CD4-positive, alpha-beta T cell treated with Interleukin-15 for 4 hours (primary cell): Measurements from ENCODE around the gene LIPI.
"Not testable (repeated sequence)": the region's sequence is repeated elsewhere in the genome, so short reads cannot be mapped to it uniquely, and the experiment has no call there.

Source experiments
- DNase-seq: peaks from one replicate; pipeline ENCODE4 v3.0.0-alpha.2; 2020; ENCODE audit warnings: low spot score

The LIPI gene

GRCh38 chr21:14210738-14211137 is at the start of gene LIPI:
TSS of gene LIPI (minus strand) at chr21:14210955. CDS start at chr21:14210845, 110 bp downstream.
- DNase-seq = no peak

- DNase-seq = no peak
Measured at GRCh38 chr21:14260174-14260764, 49.5 kb upstream of the LIPI start.

DNA sequence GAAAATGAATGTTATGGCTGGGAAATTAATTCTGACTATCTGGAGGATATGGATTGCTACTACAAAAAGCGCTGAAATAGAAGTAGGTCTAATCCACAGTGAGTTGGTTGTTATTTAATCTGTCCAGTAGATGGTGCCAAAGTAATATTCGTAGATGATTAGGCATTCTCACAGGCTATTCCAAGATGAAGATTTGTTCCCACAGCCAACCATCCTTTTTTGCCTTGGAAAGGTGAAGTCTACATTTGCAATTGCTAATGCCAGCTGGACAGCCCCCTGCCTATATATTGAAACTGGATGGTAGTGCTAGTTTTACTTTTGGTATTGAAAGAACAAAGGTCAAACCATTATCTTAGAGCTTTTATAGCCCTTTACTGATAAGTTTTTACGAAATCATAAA is 49.0 kb upstream of the LIPI start:
- DNase-seq = peak; percentile 11

GRCh38 chr21:14251336-14251735 is 40.6 kb upstream of the LIPI start:
- DNase-seq = no peak

DNA sequence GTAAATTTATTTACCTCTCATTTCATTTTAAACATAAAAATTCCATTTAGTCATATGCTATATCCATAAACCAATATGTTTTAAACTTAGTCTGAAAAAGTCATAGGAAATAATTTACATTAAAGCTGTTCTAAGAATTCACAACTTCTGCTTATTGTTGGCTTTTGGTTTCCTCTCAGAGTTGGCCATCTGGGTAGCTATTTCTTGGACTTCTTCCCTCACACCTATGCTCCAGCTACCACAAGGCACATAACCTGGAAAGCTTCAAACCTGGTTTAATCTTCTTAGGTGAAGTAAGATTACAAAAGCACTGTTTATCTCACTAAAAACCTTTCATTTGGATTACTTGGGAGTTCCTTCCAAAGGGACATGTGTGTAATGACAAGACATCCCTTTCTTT is 35.0 kb upstream of the LIPI start:
- DNase-seq = no peak

DNA sequence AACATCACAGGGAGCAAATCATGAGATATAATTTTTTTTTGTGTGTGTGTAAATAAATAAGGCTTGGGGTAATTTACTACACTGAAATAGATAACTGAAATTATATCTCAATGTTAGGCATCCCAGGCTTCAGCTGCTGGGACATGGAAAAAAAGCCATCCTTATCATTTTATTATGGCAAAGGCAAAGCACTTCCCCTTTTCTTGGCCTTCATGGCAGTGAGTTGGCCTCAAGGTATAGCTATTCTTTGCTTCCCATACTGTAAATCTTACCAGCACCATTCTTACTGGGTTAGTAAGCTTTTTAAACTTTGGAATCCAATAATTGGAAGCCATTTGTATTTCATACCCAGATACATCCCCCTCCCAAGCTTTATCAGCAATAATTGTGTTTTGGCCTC is 34.2 kb upstream of the LIPI start:
- no peak for DNase-seq

DNA sequence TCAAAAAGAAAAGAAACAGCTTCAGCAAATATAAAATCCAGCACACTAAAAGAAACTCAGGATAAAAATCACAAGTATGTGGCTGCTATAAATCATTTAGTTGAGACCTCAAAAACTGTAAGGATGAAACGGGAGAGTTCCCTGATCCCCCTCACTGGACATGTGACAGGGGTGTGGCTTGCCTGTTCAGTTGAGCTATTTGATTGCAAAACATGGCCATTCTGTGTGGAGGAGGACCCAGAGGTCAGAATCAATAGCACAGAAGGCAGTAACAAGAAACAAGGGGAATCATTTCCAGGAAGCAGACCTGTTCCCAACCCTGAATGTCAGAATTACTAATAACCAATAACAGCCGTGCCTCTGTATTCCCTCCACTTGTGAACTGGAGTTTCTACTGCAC is 33.1 kb upstream of the LIPI start:
- no peak for DNase-seq

- DNase-seq = no peak
Measured at GRCh38 chr21:14243461-14243860, 32.7 kb upstream of the LIPI start.

GRCh38 chr21:14241297-14241696 is 30.5 kb upstream of the LIPI start:
- no peak for DNase-seq

GRCh38 chr21:14239281-14239680 is 28.5 kb upstream of the LIPI start:
- no peak for DNase-seq

GRCh38 chr21:14236180-14236579 is 25.4 kb upstream of the LIPI start:
- DNase-seq = no peak

DNA sequence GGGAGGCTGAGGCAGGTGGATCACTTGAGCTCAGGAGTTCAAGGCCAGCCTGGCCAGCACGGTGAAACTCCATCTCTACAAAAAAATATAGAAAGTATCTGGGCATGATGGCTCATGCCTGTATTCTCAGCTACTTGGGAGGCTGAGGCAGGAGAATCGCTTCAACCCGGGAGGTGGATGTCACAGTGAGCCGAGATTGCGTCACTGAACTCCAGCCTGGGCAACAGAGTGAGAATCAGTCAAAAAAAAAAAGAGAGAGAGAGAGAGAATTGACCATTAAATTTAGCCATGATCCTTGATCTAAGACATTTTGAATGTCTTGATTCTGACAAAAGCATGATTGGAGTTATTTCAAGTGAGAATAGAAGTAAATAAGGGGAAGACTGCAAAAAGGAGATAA is 24.3 kb upstream of the LIPI start:
- DNase-seq = no peak

DNA sequence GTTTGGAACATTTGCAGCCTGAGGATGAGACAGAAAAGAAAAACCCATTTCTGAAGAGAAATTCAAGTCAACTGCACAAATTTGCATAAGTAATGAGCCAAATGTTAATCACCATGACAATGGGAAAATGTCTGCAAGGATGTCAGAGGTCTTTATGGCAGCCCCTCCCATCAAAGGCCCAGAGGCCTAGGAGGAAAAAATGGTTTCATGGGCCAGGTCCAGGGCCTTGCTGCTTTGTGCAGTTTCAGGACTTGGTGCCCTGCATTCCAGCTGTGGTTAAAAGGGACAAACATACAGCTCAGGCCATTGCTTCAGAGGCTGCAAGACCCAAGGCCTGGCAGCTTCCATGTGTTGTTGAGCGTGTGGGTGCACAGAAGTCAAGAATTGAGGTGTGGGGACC is 18.6 kb upstream of the LIPI start:
- no peak for DNase-seq

GRCh38 chr21:14223365-14223764 is 12.6 kb upstream of the LIPI start:
- DNase-seq = no peak

DNA sequence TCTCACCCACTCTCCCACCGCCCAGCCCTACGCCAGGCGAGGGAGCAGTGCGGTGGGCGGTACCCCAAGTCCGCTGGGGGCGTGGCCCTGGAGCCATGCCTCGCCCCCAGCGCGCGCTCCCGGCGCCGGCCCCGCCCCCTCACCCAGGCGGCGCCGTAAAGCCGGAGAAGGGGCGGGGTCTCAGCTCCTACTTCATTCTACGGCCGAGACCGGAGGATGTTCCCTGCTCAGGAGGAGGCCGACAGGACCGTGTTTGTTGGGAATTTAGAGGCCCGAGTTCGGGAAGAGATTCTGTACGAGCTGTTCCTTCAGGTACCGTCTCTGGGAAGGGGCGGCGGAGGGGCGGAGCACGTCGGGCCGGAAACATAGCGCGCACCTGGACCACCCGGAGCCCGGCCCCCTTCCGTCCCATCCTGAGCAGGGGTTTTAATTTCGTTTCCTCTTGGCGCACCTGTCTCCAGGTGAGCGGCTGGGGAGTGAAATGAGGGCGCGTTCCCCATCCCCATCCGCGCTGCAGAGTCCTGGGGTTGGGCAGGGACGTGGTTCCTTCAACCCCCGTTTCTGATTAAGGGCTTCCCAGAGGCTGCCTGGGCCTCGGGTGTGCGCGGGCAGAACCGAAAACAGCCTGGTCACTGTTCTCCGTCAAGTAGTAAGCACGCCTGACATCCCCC is 5.4 kb upstream of the LIPI start, which contains the start of gene RBM11:
RBM11 (plus strand) TSS at position 187 of the 671 bp plus-strand sequence; CDS start at position 217, 30 bp downstream.
- peak; percentile 68 for DNase-seq

DNA sequence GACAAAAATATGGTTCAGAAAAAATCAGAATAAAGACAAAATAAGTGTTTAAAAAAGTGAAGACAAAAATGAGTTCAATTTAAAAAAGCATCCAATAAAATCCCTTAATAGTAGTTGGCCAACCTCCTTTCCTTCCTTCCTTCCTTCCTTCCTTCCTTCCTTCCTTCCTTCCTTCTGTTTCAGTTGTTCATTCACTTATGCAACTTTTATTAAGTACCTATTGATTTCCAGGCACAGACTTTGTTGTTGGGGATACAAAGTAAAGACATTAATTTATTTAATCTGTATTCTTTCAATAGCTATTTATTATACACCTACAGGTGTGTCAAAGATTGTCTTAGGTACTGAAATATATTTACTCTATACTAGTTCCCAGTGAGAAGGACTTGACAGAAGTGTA is 2.4 kb upstream of the LIPI start:
- DNase-seq = no peak

GRCh38 chr21:14206222-14206621 is 4.5 kb downstream of the LIPI start:
- DNase-seq = no peak

DNA sequence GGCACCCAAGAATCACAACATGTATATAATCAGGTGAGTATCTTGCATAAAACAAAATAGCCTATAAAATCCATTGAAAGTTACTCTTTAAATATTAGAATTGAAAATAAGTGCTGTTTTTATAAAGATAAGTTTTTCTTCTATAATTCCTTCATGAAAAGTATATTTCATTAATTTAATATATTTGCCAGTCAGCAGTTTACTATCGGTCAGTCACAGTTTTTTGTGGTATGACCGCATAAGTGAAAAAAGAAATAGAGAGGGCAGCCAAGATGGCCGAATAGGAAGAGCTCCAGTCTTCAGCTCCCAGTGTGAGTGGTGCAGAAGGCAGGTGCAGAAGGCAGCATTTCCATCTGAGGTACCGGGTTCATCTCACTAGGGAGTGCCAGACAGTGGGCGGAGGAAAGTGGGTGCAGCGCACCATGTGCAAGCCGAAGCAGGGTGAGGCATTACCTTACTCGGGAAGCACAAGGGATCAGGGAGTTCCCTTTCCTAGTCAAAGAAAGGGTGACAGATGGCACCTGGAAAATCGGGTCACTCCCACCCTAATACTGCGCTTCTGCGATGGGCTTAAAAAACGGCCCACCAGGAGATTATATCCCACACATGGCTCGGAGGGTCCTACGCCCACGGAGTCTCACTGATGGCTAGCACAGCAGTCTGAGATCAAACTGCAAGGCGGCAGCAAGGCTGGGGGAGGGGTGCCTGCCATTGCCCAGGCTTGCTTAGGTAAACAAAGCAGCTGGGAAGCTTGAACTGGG is 44.1 kb downstream of the LIPI start:
- not testable (repeated sequence) for DNase-seq

DNA sequence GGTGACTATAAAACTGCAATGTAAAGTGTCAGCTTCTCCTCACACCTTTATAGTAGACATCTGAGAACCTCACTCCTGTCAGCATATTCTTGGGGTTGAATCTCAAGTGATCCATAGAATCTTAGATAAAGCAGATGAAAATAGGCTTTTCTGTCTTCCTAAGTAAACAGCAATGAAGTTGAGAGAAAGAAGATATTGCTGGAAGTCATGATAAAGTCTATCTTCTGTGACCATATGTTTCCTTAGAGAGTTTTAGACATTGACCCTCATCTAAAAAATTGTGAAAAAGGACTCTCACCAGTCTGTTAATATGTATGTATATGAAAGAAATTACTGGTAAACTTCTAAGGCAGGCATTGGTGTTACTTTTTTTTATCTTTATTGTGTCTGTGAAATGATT is 66.8 kb downstream of the LIPI start:
- no peak for DNase-seq

DNA sequence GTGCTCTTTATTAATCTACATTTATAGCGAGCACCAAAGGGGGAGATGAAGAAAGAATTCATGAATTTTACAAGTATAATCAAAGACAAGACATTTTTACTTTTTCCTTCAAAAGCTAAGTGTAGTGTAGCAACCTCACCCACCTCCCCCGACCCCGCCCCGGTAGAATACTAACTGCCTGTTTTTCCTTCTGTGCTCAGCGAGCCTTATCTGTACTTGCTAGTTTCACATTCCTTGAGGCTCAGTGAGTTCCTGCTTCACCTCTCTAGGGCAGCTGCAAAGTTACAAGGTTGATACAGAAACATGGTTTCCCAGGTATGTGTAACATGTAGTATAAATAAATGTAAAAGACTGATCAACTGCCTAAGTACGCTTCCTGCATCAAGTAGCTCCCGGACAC is 86.5 kb downstream of the LIPI start:
- DNase-seq = no peak

- no peak for DNase-seq
Measured at GRCh38 chr21:14121719-14122118, 89.0 kb downstream of the LIPI start.

GRCh38 chr21:14120091-14120734 is 90.5 kb downstream of the LIPI start:
- DNase-seq = peak; percentile 24

- no peak for DNase-seq
Measured at GRCh38 chr21:14119038-14119437, 91.7 kb downstream of the LIPI start.
